Keratinocyte (primary cell): ENCODE results near the gene MYO9A. TPM values are rescaled to one million over a fixed set of nuclear protein-coding genes. Genes with fewer than 3 reads are reported as not detected.

Experiments used
- DNase-seq: peaks from one replicate; pipeline ENCODE4 v3.0.0-alpha.2; 2011; ENCODE audit warnings: low read depth, missing footprints, low spot score
- FAIRE-seq: peaks from 2 replicates; lab custom pipeline; 2011; peaks lifted over from hg19 to GRCh38; lab: Jason Lieb, UNC
- H2AFZ ChIP-seq: 2 replicates; pipeline ENCODE4 v1.6.0; 2012; ENCODE audit warnings: low read length, control low read depth, inconsistent platforms; ENCODE audit not compliant: control insufficient read depth
- H3K27ac ChIP-seq: 2 replicates; pipeline ENCODE4 v1.5.1; 2011; ENCODE audit warnings: low read length; ENCODE audit not compliant: control insufficient read depth, insufficient read depth
- H3K27me3 ChIP-seq: 3 replicates; pipeline ENCODE4 v1.6.0; 2011; ENCODE audit warnings: low read length; ENCODE audit not compliant: control insufficient read depth, insufficient read depth; ENCODE audit errors: extremely low read depth
- H3K36me3 ChIP-seq, 2 experiments: 2 replicates in 1 of 2; 3 replicates in 1 of 2; pipeline ENCODE4 v1.5.1; 2011; ENCODE audit warnings: low read length in 2 of 2, mild to moderate bottlenecking in 1 of 2; ENCODE audit not compliant: control insufficient read depth in 2 of 2, insufficient read depth in 2 of 2; ENCODE audit errors: extremely low read depth in 1 of 2
- H3K4me1 ChIP-seq: 3 replicates; pipeline ENCODE4 v1.5.1; 2011; ENCODE audit warnings: low read length; ENCODE audit not compliant: control insufficient read depth, insufficient read depth; ENCODE audit errors: extremely low read depth
- H3K4me2 ChIP-seq: 3 replicates; pipeline ENCODE4 v1.6.0; 2011; ENCODE audit warnings: low read depth, low read length; ENCODE audit not compliant: control insufficient read depth, insufficient read depth; ENCODE audit errors: extremely low read depth
- H3K4me3 ChIP-seq, 3 experiments: fragments of 200-600 bp in 1 of 3; sonication (generic) in 1 of 3; 2 replicates in 2 of 3; 3 replicates in 1 of 3; pipeline ENCODE4 v1.5.1; 2011 to 2016; ENCODE audit warnings: low read length in 3 of 3, mild to moderate bottlenecking in 3 of 3, control low read depth in 2 of 3, inconsistent platforms in 1 of 3, low read depth in 1 of 3, mixed read lengths in 1 of 3, mixed run types in 1 of 3, moderate library complexity in 1 of 3; ENCODE audit not compliant: control insufficient read depth in 2 of 3, insufficient read depth in 2 of 3; ENCODE audit errors: extremely low read depth in 1 of 3
- H3K79me2 ChIP-seq: 2 replicates; pipeline ENCODE4 v1.6.0; 2012; ENCODE audit warnings: low read length; ENCODE audit not compliant: control insufficient read depth, insufficient read depth
- H3K9ac ChIP-seq: 3 replicates; pipeline ENCODE4 v1.6.0; 2011; ENCODE audit warnings: low read length; ENCODE audit not compliant: control insufficient read depth, insufficient read depth; ENCODE audit errors: extremely low read depth
- H3K9me1 ChIP-seq: 3 replicates; pipeline ENCODE4 v1.6.0; 2011; ENCODE audit warnings: low read length; ENCODE audit not compliant: control insufficient read depth, insufficient read depth; ENCODE audit errors: extremely low read depth
- H3K9me3 ChIP-seq: 2 replicates; pipeline ENCODE4 v1.5.1; 2012; ENCODE audit warnings: low read depth, low read length; ENCODE audit not compliant: control insufficient read depth
- H4K20me1 ChIP-seq: 3 replicates; pipeline ENCODE4 v1.6.0; 2011; ENCODE audit warnings: low read length; ENCODE audit not compliant: control insufficient read depth, insufficient read depth; ENCODE audit errors: extremely low read depth
- EZH2 ChIP-seq: IDR thresholded peaks from one replicate; pipeline ENCODE4 v1.6.1; 2012; ENCODE audit warnings: inconsistent platforms, mild to moderate bottlenecking, low read length, moderate library complexity
- dilution Hi-C: fragments of 300-500 bp; cut with MboI; formaldehyde crosslinking; loops from one replicate; pipeline ENCODE4 v1.7.0; 2020; ENCODE audit warnings: low sequenced_read_pairs; ENCODE audit not compliant: extremely low pct_ligation_motif_present
- polyA plus RNA-seq, 5 experiments: library from polyadenylated mRNA; depleted of rRNA in 3 of 5; stranded (reverse) in 3 of 5; stranded (forward) in 1 of 5; unstranded in 1 of 5; fragments of >200 nt; gene quantifications; 1 replicate in 1 of 5; 2 replicates in 3 of 5; 3 replicates in 1 of 5; pipeline versions ENCODE4 v1.2.1 to v1.2.3, GENCODE V29; 2011 to 2012; ENCODE audit warnings: missing spikeins in 2 of 5, low read depth in 1 of 5, low replicate concordance in 1 of 5
- TF ChIP-seq, protein P1 (sequence below), 3 experiments: IDR thresholded peaks in 1 of 3; conservative IDR thresholded peaks in 1 of 3; optimal IDR thresholded peaks in 1 of 3; 2 replicates in 2 of 3; 3 replicates in 1 of 3; pipeline versions ENCODE3 to v1.5.1; 2011; ENCODE audit warnings: low read length in 3 of 3, mild to moderate bottlenecking in 3 of 3, moderate library complexity in 2 of 3, control low read depth in 1 of 3, inconsistent platforms in 1 of 3; ENCODE audit not compliant: insufficient read depth in 2 of 3; ENCODE audit errors: extremely low read depth in 1 of 3

MYO9A gene
- polyA plus RNA-seq, 1 donor (not counting 4 experiments of a cell fraction or from before 2014, with no cell fraction given) = 10.6 TPM

GRCh38 chr15:71820127-71820526 lies 297.8 kb downstream of the MYO9A start:
- Histone ChIP-seq H3K4me2 (no peak overlapping the region), H4K20me1 (no peaks in the 10 kb centered on the region), H2AFZ (no peak overlapping the region), H3K36me3 (peaks cover 3 to 16% of the 10 kb centered on the region in 2 experiments), H3K9ac (no peak overlapping the region), H3K27me3 (no peaks in the 10 kb centered on the region), H3K9me1 (no peaks in the 10 kb centered on the region), H3K27ac (no peak overlapping the region), H3K4me1 (no peaks in the 10 kb centered on the region), H3K79me2 (no peaks in the 10 kb centered on the region), H3K9me3 (peaks cover 9% of the 10 kb centered on the region), H3K4me3 (no peak overlapping the region)
- dilution Hi-C loops = no loop called here
- FAIRE-seq = no peak
- no peak for TF ChIP-seq EZH2
- TF ChIP-seq, protein P1, sequence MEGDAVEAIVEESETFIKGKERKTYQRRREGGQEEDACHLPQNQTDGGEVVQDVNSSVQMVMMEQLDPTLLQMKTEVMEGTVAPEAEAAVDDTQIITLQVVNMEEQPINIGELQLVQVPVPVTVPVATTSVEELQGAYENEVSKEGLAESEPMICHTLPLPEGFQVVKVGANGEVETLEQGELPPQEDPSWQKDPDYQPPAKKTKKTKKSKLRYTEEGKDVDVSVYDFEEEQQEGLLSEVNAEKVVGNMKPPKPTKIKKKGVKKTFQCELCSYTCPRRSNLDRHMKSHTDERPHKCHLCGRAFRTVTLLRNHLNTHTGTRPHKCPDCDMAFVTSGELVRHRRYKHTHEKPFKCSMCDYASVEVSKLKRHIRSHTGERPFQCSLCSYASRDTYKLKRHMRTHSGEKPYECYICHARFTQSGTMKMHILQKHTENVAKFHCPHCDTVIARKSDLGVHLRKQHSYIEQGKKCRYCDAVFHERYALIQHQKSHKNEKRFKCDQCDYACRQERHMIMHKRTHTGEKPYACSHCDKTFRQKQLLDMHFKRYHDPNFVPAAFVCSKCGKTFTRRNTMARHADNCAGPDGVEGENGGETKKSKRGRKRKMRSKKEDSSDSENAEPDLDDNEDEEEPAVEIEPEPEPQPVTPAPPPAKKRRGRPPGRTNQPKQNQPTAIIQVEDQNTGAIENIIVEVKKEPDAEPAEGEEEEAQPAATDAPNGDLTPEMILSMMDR (optimal IDR thresholded peaks at IDR 0.05 in 1 of 3, IDR thresholded peaks at IDR 0.05 in 1 of 3, conservative IDR thresholded peaks at IDR 0.05 in 1 of 3; ENCODE audit: extremely low read depth in 1 of 3, insufficient read depth in 2 of 3, low read length in 3 of 3) = no peak
- DNase-seq = no peak

- no peaks in the 10 kb centered on the region for H3K4me1 ChIP-seq
- H3K27ac ChIP-seq = no peak overlapping the region
- H3K36me3 ChIP-seq = peaks cover 3 to 8% of the 10 kb centered on the region in 2 experiments
- H4K20me1 ChIP-seq = no peaks in the 10 kb centered on the region
- H3K9me3 ChIP-seq = peaks cover 8% of the 10 kb centered on the region
- H3K4me2 ChIP-seq = no peak overlapping the region
- no peaks in the 10 kb centered on the region for H3K79me2 ChIP-seq
- H3K9me1 ChIP-seq = no peaks in the 10 kb centered on the region
- H3K4me3 ChIP-seq = no peak overlapping the region
- FAIRE-seq (no peak), DNase-seq (no peak)
- H2AFZ ChIP-seq = no peak overlapping the region
- TF ChIP-seq, protein P1 (optimal IDR thresholded peaks at IDR 0.05 in 1 of 3, IDR thresholded peaks at IDR 0.05 in 1 of 3, conservative IDR thresholded peaks at IDR 0.05 in 1 of 3; ENCODE audit: extremely low read depth in 1 of 3, insufficient read depth in 2 of 3, low read length in 3 of 3) = no peak
- TF ChIP-seq EZH2 = no peak
- dilution Hi-C loops = no loop called here
- no peaks in the 10 kb centered on the region for H3K27me3 ChIP-seq
- H3K9ac ChIP-seq = no peak overlapping the region
Measured at GRCh38 chr15:71817351-71817750, 300.6 kb downstream of the MYO9A start.
